OCI-LY1 (cell line): Measurements from ENCODE around the gene SPOCK1.

ENCODE experiments used
- H2AFZ ChIP-seq: fragments of 200-600 bp; sonication (generic), shearing (Covaris generic); 2 replicates; pipeline ENCODE4 v1.6.0; 2014; ENCODE audit warnings: antibody characterized with exemption, mild to moderate bottlenecking, low read length
- H3F3A ChIP-seq: fragments of 200-600 bp; sonication (generic), shearing (Covaris generic); 2 replicates; pipeline ENCODE4 v1.6.0; 2014; ENCODE audit warnings: mild to moderate bottlenecking, antibody characterized with exemption, low read length, moderate library complexity; ENCODE audit not compliant: insufficient read depth
- H3K27ac ChIP-seq: fragments of 200-600 bp; sonication (generic); 2 replicates; pipeline ENCODE4 v1.5.1; 2014; ENCODE audit warnings: low read length, mixed run types, mild to moderate bottlenecking, low read depth; ENCODE audit not compliant: poor library complexity, severe bottlenecking
- H3K27me3 ChIP-seq: fragments of 200-600 bp; sonication (generic); 2 replicates; pipeline ENCODE4 v1.6.0; 2014; ENCODE audit warnings: antibody characterized with exemption, mild to moderate bottlenecking, low read length, moderate library complexity; ENCODE audit not compliant: insufficient read depth
- H3K36me3 ChIP-seq: fragments of 200-600 bp; sonication (generic); 2 replicates; pipeline ENCODE4 v1.6.1; 2014; ENCODE audit warnings: mild to moderate bottlenecking, antibody characterized with exemption, low read length, moderate library complexity, mixed read lengths; ENCODE audit not compliant: insufficient read depth
- H3K4me1 ChIP-seq: fragments of 200-600 bp; sonication (generic); 2 replicates; pipeline ENCODE4 v1.5.1; 2014; ENCODE audit warnings: mild to moderate bottlenecking, low read length, moderate library complexity; ENCODE audit not compliant: insufficient read depth, severe bottlenecking
- H3K4me2 ChIP-seq: fragments of 200-600 bp; sonication (generic), shearing (Covaris generic); 2 replicates; pipeline ENCODE4 v1.6.1; 2014; ENCODE audit warnings: low read length
- H3K4me3 ChIP-seq: fragments of 200-600 bp; sonication (generic); 2 replicates; pipeline ENCODE4 v1.5.1; 2014; ENCODE audit warnings: low read length, low read depth, mild to moderate bottlenecking, mixed read lengths; ENCODE audit not compliant: poor library complexity, severe bottlenecking
- H3K79me2 ChIP-seq: fragments of 200-600 bp; shearing (Covaris generic); 2 replicates; pipeline ENCODE4 v1.6.1; 2016; ENCODE audit warnings: mixed run types, low read length, mixed read lengths; ENCODE audit not compliant: insufficient read depth
- H3K9ac ChIP-seq: fragments of 200-600 bp; sonication (generic), shearing (Covaris generic); 2 replicates; pipeline ENCODE4 v1.6.1; 2014; ENCODE audit warnings: mild to moderate bottlenecking, low read length, mixed read lengths
- H3K9me2 ChIP-seq: fragments of 200-600 bp; sonication (generic), shearing (Covaris generic); 2 replicates; pipeline ENCODE4 v1.6.1; 2014; ENCODE audit warnings: low read depth, mild to moderate bottlenecking, low read length, mixed read lengths
- H3K9me3 ChIP-seq: fragments of 200-600 bp; shearing (Covaris generic); 2 replicates; pipeline ENCODE4 v1.6.1; 2014; ENCODE audit warnings: low read length, mixed read lengths
- H4K20me1 ChIP-seq: fragments of 200-600 bp; sonication (generic), shearing (Covaris generic); 2 replicates; pipeline ENCODE4 v1.6.0; 2016; ENCODE audit warnings: mild to moderate bottlenecking, low read length; ENCODE audit not compliant: insufficient read depth
- CTCF ChIP-seq: fragments of 200-600 bp; sonication (generic), shearing (Covaris generic); IDR thresholded peaks from 2 replicates; pipeline ENCODE4 v1.5.1; 2017; ENCODE audit warnings: mild to moderate bottlenecking, antibody characterized with exemption, low read length, moderate library complexity, mixed read lengths
- EZH2 ChIP-seq: fragments of 200-600 bp; sonication (generic), shearing (Covaris generic); IDR thresholded peaks from 2 replicates; pipeline ENCODE4 v1.8.0; 2017; ENCODE audit warnings: borderline replicate concordance, mixed run types, mild to moderate bottlenecking, antibody characterized with exemption, low read length, moderate library complexity, mixed read lengths

Gene SPOCK1

GRCh38 chr5:137454671-137455070 lies 44.5 kb downstream of the SPOCK1 start:
- TF ChIP-seq CTCF (no peak), EZH2 (no peak)
- no peaks in the 10 kb centered on the region for H4K20me1 ChIP-seq

GRCh38 chr5:137453483-137454080 lies 45.5 kb downstream of the SPOCK1 start:
- no peaks in the 10 kb centered on the region for H3K9me2 ChIP-seq
- H3K4me1 ChIP-seq: no peaks in the 10 kb centered on the region
- H3K79me2 ChIP-seq: no peaks in the 10 kb centered on the region
- no peaks in the 10 kb centered on the region for H3K9me3 ChIP-seq
- no peak overlapping the region for H3K27ac ChIP-seq
- H3K27me3 ChIP-seq: no peaks in the 10 kb centered on the region
- H3F3A ChIP-seq: no peaks in the 10 kb centered on the region
- H4K20me1 ChIP-seq: no peaks in the 10 kb centered on the region
- TF ChIP-seq CTCF (no peak), EZH2 (no peak)
- H3K4me3 ChIP-seq: no peak overlapping the region
- H3K4me2 ChIP-seq: no peak overlapping the region
- no peaks in the 10 kb centered on the region for H3K36me3 ChIP-seq
- H2AFZ ChIP-seq: no peak overlapping the region
- H3K9ac ChIP-seq: no peak overlapping the region

More at GRCh38 chr5:137454671-137455070, 44.5 kb downstream of the SPOCK1 start:
- Histone ChIP-seq H3K9me2 (no peaks in the 10 kb centered on the region), H2AFZ (no peak overlapping the region), H3K4me3 (no peak overlapping the region), H3F3A (no peaks in the 10 kb centered on the region), H3K36me3 (no peaks in the 10 kb centered on the region), H3K27ac (no peak overlapping the region), H3K9me3 (no peaks in the 10 kb centered on the region), H3K4me1 (no peaks in the 10 kb centered on the region), H3K9ac (no peak overlapping the region), H3K27me3 (no peaks in the 10 kb centered on the region), H3K4me2 (no peak overlapping the region), H3K79me2 (no peaks in the 10 kb centered on the region)

GRCh38 chr5:137450759-137451158 lies 48.4 kb downstream of the SPOCK1 start:
- Histone ChIP-seq H3K79me2 (no peaks in the 10 kb centered on the region), H3K9me3 (no peaks in the 10 kb centered on the region), H3K27ac (no peak overlapping the region), H3K4me1 (no peaks in the 10 kb centered on the region), H3F3A (no peaks in the 10 kb centered on the region), H3K9ac (no peak overlapping the region), H3K4me3 (no peak overlapping the region), H2AFZ (no peak overlapping the region), H3K4me2 (no peak overlapping the region), H3K36me3 (no peaks in the 10 kb centered on the region), H4K20me1 (no peaks in the 10 kb centered on the region), H3K9me2 (no peaks in the 10 kb centered on the region), H3K27me3 (no peaks in the 10 kb centered on the region)
- TF ChIP-seq EZH2 (no peak), CTCF (no peak)
